Right lobe of liver (tissue), 6 donors: Measurements from ENCODE around the gene DYTN. TPM values are rescaled to one million over a fixed set of nuclear protein-coding genes. Genes with fewer than 3 reads are reported as not detected.

ENCODE experiments used
- ATAC-seq, 4 donors: fragments of 200-7000 bp; cut with Tn5 transposase; one replicate each; pipeline ENCODE4 v1.9.1; 2020; ENCODE audit warnings: mild to moderate bottlenecking in 4 of 4, moderate library complexity in 4 of 4
- DNase-seq, 3 donors: peaks; one replicate each; pipeline ENCODE4 v3.0.0-alpha.2; 2020
- H3K27ac ChIP-seq, 3 donors: fragments of 200-600 bp; one replicate each; pipeline ENCODE4 v1.8.0; 2022
- H3K27me3 ChIP-seq, 2 donors: fragments of 200-600 bp; one replicate each; pipeline ENCODE4 v1.8.0; 2022
- H3K36me3 ChIP-seq, 4 donors: fragments of 200-600 bp; sonication (generic) in 1 of 4; one replicate each; pipeline versions ENCODE4 v1.5.1 to v1.8.0; 2017 to 2022; ENCODE audit warnings: control low read depth in 1 of 4
- H3K4me1 ChIP-seq, 4 donors: fragments of 200-600 bp; sonication (generic) in 1 of 4; one replicate each; pipeline versions ENCODE4 v1.5.1 to v1.8.0; 2017 to 2022; ENCODE audit warnings: control low read depth in 1 of 4
- H3K4me3 ChIP-seq, 3 donors: fragments of 200-600 bp; one replicate each; pipeline ENCODE4 v1.8.0; 2022
- H3K9me3 ChIP-seq, 4 donors: fragments of 200-600 bp; sonication (generic) in 1 of 4; one replicate each; pipeline versions ENCODE4 v1.5.1 to v1.8.0; 2017 to 2022; ENCODE audit warnings: control low read depth in 1 of 4
- POLR2A ChIP-seq: fragments of 450-650 bp; IDR thresholded peaks from one replicate; pipeline ENCODE4 v1.6.1; 2017; ENCODE audit warnings: antibody characterized with exemption, mild to moderate bottlenecking
- WGBS: methylation state at CpG from one replicate; pipeline ENCODE4 v1.1.6; 2018; ENCODE audit warnings: low coverage, low lambda C conversion rate; ENCODE audit not compliant: insufficient coverage; ENCODE audit errors: missing lambda C conversion rate; 5-methylcytosine and 5-hydroxymethylcytosine counted together
- intact Hi-C, 2 donors: fragments of 100-400 bp; cut with DNase I; formaldehyde crosslinking; loops; one replicate each; pipeline versions ENCODE4 v1.11.2 to v1.14.1; 2022
- total RNA-seq, 6 experiments: library from RNA; depleted of rRNA in 2 of 6; stranded (reverse); fragments of >200 nt in 2 of 6; fragmentation: NEBNext Ultra II Directional in 3 of 6; extraction: Animal tissue kit (Norgen Biotek cat#: 25700) in 3 of 6; gene quantifications; one replicate each; pipeline versions ENCODE4 v1.1.0 to v1.2.4, GENCODE V29; 2016 to 2023
- TF ChIP-seq, protein P1 (sequence below), 4 donors: fragments of 200-600 bp in 3 of 4; fragments of 450-650 bp in 1 of 4; IDR thresholded peaks; one replicate each; pipeline versions ENCODE4 v1.5.1 to v1.8.0; 2016 to 2022; ENCODE audit warnings: antibody characterized with exemption in 4 of 4, mild to moderate bottlenecking in 2 of 4
- donor health status: DM: no; HTN: yes; CAD: no.
- donor health status: DM: no; HTN: no; CAD: no.
- donor health status: DM: no; HTN: no; CAD: no.
- donor health status: DM: no; HTN: yes; CAD: no.
- donor health status: DM: no; HTN: yes; CAD: no.

Gene DYTN
- total RNA-seq, 6 experiments from 2014 or later = not detected

DNA sequence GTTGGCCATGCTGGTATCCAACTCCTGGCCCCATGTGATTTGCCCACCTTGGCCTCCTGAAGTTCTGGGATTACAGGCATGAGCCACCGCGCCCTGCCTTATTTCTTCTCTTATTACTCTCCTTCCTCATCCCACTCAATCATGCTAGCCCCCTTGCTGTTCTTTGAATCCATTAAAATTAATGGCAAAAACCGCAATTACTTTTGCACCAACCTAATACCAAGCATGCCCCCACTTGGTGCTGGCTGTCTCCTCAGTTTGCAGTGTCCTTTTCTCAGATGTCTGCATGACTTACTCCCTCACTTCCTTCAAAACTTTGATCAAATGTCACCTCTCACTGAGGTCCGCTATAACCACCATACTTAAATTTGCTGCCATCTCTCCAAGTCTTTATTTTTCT is 34.6 kb downstream of the DYTN start:
- H3K4me3 ChIP-seq = no peak overlapping the region
- no peaks in the 10 kb centered on the region for H3K9me3 ChIP-seq
- no peak for ATAC-seq
- H3K27ac ChIP-seq = no peak overlapping the region
- 86% methylated on average over 4 of the region's 4 CpGs for WGBS
- TF ChIP-seq, protein P1, sequence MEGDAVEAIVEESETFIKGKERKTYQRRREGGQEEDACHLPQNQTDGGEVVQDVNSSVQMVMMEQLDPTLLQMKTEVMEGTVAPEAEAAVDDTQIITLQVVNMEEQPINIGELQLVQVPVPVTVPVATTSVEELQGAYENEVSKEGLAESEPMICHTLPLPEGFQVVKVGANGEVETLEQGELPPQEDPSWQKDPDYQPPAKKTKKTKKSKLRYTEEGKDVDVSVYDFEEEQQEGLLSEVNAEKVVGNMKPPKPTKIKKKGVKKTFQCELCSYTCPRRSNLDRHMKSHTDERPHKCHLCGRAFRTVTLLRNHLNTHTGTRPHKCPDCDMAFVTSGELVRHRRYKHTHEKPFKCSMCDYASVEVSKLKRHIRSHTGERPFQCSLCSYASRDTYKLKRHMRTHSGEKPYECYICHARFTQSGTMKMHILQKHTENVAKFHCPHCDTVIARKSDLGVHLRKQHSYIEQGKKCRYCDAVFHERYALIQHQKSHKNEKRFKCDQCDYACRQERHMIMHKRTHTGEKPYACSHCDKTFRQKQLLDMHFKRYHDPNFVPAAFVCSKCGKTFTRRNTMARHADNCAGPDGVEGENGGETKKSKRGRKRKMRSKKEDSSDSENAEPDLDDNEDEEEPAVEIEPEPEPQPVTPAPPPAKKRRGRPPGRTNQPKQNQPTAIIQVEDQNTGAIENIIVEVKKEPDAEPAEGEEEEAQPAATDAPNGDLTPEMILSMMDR (IDR thresholded peaks at IDR 0.05) = no peak
- TF ChIP-seq POLR2A = no peak
- intact Hi-C loops = no loop called here
- H3K4me1 ChIP-seq = no peaks in the 10 kb centered on the region
- no peaks in the 10 kb centered on the region for H3K36me3 ChIP-seq
- no peaks in the 10 kb centered on the region for H3K27me3 ChIP-seq
- DNase-seq = no peak

DNA sequence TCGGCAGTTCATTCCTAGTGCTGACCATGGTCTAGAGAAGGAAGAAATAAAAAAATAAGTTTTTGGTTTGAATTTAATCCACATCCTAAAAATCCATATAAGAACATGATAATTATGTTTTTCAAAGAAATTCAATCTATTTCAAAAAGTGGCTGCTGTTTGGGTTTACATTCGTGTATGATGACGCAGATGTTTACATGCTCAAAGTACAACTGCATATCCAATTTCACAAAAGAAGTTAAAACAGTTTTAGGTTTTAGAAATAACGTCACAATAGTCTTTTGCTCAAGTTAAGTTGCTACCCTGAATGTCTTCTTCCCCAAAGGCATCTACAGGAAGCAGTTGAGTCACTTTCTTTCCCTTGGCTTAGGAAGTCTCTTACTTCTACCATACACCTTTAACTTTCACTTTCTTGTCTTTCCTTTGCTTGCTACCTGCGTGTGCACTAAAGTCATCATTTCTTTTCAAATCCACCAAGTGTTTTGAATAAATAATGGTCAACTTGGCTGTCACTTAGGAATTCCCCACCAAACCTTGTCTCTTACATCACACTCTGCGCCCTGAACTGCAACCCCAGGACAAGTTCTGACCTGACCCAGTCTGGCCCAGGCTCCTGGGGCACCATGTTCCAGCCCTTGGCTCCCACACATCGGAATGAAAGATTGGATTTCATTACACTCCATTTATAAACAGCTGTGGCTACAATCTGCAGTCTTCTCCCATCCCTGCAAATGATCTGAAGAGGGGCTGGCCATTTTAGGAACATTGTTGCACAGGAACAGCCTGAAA is 47.5 kb downstream of the DYTN start:
- H3K4me3 ChIP-seq = no peak overlapping the region
- intact Hi-C loops = no loop called here
- TF ChIP-seq, protein P1 (IDR thresholded peaks at IDR 0.05) = no peak
- no peak for TF ChIP-seq POLR2A
- H3K27ac ChIP-seq = no peak overlapping the region
- no peak for ATAC-seq
- H3K36me3 ChIP-seq = no peaks in the 10 kb centered on the region
- no peak for DNase-seq
- peaks cover 0 to 9% of the 10 kb centered on the region in 2 donors for H3K27me3 ChIP-seq
- 52% methylated on average over 7 of the region's 7 CpGs for WGBS
- no peaks in the 10 kb centered on the region for H3K4me1 ChIP-seq
- no peaks in the 10 kb centered on the region for H3K9me3 ChIP-seq

DNA sequence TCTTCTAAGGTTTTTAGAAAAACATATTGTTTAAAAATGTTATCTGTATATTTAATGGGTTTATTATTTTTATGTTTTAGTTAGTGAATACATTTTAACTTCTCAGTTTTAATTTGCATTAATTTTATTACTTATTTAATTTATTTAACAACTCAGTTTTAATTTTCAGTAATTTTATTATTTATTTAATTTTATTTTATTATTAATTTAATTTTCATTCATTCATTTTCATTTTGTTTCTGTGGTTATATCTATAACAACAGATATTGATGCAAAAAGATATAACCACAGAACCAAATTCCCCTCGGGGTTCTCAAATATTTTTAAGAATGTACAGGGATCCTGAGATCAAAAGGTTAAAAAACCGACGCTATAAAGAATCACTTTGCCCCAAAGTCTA is 52.9 kb downstream of the DYTN start:
- ATAC-seq (no peak), DNase-seq (no peak)
- H3K4me3 ChIP-seq = no peak overlapping the region
- no peak for TF ChIP-seq POLR2A
- TF ChIP-seq, protein P1 (IDR thresholded peaks at IDR 0.05) = no peak
- no peaks in the 10 kb centered on the region for H3K4me1 ChIP-seq
- H3K9me3 ChIP-seq = no peaks in the 10 kb centered on the region
- H3K27me3 ChIP-seq = no peaks in the 10 kb centered on the region
- WGBS = 52% methylated on average over 3 of the region's 3 CpGs
- no peaks in the 10 kb centered on the region for H3K36me3 ChIP-seq
- intact Hi-C loops = no loop called here
- H3K27ac ChIP-seq = no peak overlapping the region

DNA sequence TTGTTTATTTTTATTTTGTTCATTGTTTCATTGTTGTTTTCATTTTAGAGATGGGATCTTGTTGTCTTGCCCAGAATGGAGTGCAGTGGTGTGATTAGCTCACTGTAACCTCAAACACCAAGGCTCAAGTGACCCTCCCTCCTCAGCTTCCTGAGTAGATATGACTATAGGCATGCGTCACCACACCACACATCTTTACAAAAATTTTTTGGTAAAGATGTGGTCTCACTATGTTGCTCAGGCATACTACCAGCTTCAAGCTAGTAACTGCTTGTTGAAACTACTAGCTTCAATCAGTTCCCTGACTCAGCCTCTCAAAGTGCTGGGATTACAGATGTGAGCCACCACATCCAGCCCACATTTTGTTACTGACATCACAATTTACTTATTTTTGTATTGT is 61.1 kb downstream of the DYTN start:
- H3K4me1 ChIP-seq = no peaks in the 10 kb centered on the region
- H3K4me3 ChIP-seq = no peak overlapping the region
- H3K27ac ChIP-seq = no peak overlapping the region
- DNase-seq = no peak
- no peak for ATAC-seq
- no peak for TF ChIP-seq POLR2A
- TF ChIP-seq, protein P1 (IDR thresholded peaks at IDR 0.05) = no peak
- no peaks in the 10 kb centered on the region for H3K27me3 ChIP-seq
- intact Hi-C loops = no loop called here
- 78% methylated on average over 1 of the region's 1 CpG for WGBS
- H3K36me3 ChIP-seq = no peaks in the 10 kb centered on the region
- H3K9me3 ChIP-seq = no peaks in the 10 kb centered on the region
